Right lung (tissue), 5 donors: ENCODE data around the gene RNF26. TPM values are rescaled to one million over a fixed set of nuclear protein-coding genes. Genes with fewer than 3 reads are reported as not detected.
"Not testable (repeated sequence)": the region's sequence is repeated elsewhere in the genome, so short reads cannot be mapped to it uniquely, and the experiment has no call there.

Experiments
- DNase-seq, 2 donors: peaks; one replicate each; pipeline ENCODE4 v3.0.0-alpha.2; 2013
- polyA plus RNA-seq, 5 donors: library from polyadenylated mRNA; unstranded; fragments of 120-200 nt; gene quantifications; one replicate each; pipeline versions ENCODE4 v1.2.1 to v1.2.3, GENCODE V29; 2013; ENCODE audit warnings: inconsistent platforms in 1 of 5, low replicate concordance in 1 of 5; ENCODE audit not compliant: insufficient read length in 5 of 5, insufficient read depth in 1 of 5

RNF26 gene
- polyA plus RNA-seq, 5 donors: 26.7 to 30.3 (median 28.9) TPM

GRCh38 chr11:119380827-119381180 lies 46.5 kb downstream of the RNF26 start:
- no peak for DNase-seq

- DNase-seq: peak; percentile 96 to 97
Observed at GRCh38 chr11:119381181-119381988, 47.1 kb downstream of the RNF26 start, which contains the start of gene USP2. Gene USP2, minus strand, starts transcription at chr11:119381690. Its CDS starts 8,210 bp downstream, at chr11:119373480.

- DNase-seq: no peak
Observed at GRCh38 chr11:119382101-119382500, 47.8 kb downstream of the RNF26 start.

DNA sequence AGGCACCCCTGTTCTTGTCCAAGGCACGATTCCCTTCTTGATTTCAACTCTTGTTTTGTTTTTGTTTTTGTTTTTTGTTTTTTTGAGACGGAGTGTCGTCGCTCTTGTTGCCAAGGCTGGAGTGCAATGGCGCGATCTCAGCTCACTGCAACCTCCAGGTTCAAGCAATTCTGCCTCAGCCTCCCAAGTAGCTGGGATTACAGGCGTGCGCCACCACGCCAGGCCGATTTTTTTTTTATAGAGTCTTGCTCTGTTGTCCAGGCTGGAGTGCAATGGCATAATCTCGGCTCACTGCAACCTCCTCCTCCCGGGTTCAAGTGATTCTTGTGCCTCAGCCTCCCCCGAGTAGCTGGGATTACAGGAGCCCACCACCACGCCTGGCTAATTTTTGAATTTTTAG lies 48.2 kb downstream of the RNF26 start:
- DNase-seq: not testable (repeated sequence)

- no peak for DNase-seq
Observed at GRCh38 chr11:119384332-119384731, 50.0 kb downstream of the RNF26 start.

Other genes with a start within 250 kb of the RNF26 start
- 10 to 100 TPM; 21.9 to 33.8 (median 25.8) TPM for gene HMBS, start 249.6 kb upstream of the RNF26 start, polyA plus RNA-seq
- 10 to 100 TPM; 45.2 to 54.4 (median 51.1) TPM for gene DPAGT1, start 232.7 kb upstream of the RNF26 start, polyA plus RNA-seq
- gene C2CD2L, start 227.2 kb upstream of the RNF26 start, polyA plus RNA-seq: 1 to 10 TPM; 6.2 to 9.8 (median 9.0) TPM
- 10 to 100 TPM; 31.5 to 44.4 (median 36.4) TPM for gene HINFP, start 212.9 kb upstream of the RNF26 start, polyA plus RNA-seq
- 1 to 10 TPM; 1.0 to 1.4 (median 1.2) TPM for gene ABCG4, start 185.5 kb upstream of the RNF26 start, polyA plus RNA-seq
- 10 to 100 TPM in 2 of 5 donors, 1 to 10 TPM in 3; 9.5 to 14.4 (median 9.9) TPM for gene NLRX1, start 165.8 kb upstream of the RNF26 start, polyA plus RNA-seq
- gene NHERF4, start 149.1 kb upstream of the RNF26 start, polyA plus RNA-seq: 1 to 10 TPM in 3 of 5 donors, under 1 TPM in 2; 0.38 to 1.3 (median 1.1) TPM
- 10 to 100 TPM; 16.1 to 22.8 (median 20.5) TPM for gene CBL, start 128.2 kb upstream of the RNF26 start, polyA plus RNA-seq
- 100 to 1,000 TPM in 4 of 5 donors, 10 to 100 TPM in 1; 89.3 to 139 (median 108) TPM for gene MCAM, start 17.4 kb upstream of the RNF26 start, polyA plus RNA-seq
- gene C1QTNF5, start 6.4 kb downstream of the RNF26 start, polyA plus RNA-seq: 10 to 100 TPM; 36.0 to 70.5 (median 41.8) TPM
- under 1 TPM in 2 of 5 donors, not detected in 3; 0.06 TPM for gene MFRP, start 12.2 kb downstream of the RNF26 start, polyA plus RNA-seq
- 1 to 10 TPM; 2.0 to 6.2 (median 3.8) TPM for gene USP2, start 47.2 kb downstream of the RNF26 start, polyA plus RNA-seq
- 10 to 100 TPM; 34.0 to 62.8 (median 42.0) TPM for gene THY1, start 88.6 kb downstream of the RNF26 start, polyA plus RNA-seq